OCI-LY7 (cell line): ENCODE data around the gene ARFGAP3.

Experiments
- CTCF ChIP-seq: fragments of 200-600 bp; sonication (generic); conservative IDR thresholded peaks from 2 replicates; pipeline ENCODE4 v1.5.1; 2014; ENCODE audit warnings: mild to moderate bottlenecking, antibody characterized with exemption, low read length, moderate library complexity, mixed read lengths
- EZH2phosphoT487 ChIP-seq: fragments of 200-600 bp; sonication (generic); IDR thresholded peaks from 2 replicates; pipeline ENCODE4 v1.6.1; 2018; ENCODE audit warnings: low read depth, borderline replicate concordance, mild to moderate bottlenecking, mixed run types, antibody characterized with exemption, low read length, moderate library complexity, mixed read lengths

GRCh38 chr22:42837556-42837955 is 19.5 kb downstream of the ARFGAP3 start:
- TF ChIP-seq EZH2phosphoT487 (no peak), CTCF (no peak)
